Liver (tissue), 9 donors: ENCODE data around the gene RPL38. TPM values are rescaled to one million over a fixed set of nuclear protein-coding genes. Genes with fewer than 3 reads are reported as not detected.

Source experiments
- DNase-seq: peaks from one replicate; pipeline ENCODE4 v3.0.0-alpha.2; 2017; ENCODE audit warnings: low spot score
- H3K27ac ChIP-seq, 2 donors: one replicate each; pipeline ENCODE4 v1.7.0; 2013; ENCODE audit warnings: inconsistent platforms in 2 of 2, low read length in 2 of 2, control low read depth in 1 of 2, low read depth in 1 of 2, mild to moderate bottlenecking in 1 of 2
- H3K27me3 ChIP-seq, 4 donors: one replicate each; pipeline versions ENCODE4 v1.6.1 to v1.7.0; 2013; ENCODE audit warnings: low read length in 3 of 4, inconsistent platforms in 1 of 4, mild to moderate bottlenecking in 1 of 4, moderate library complexity in 1 of 4; ENCODE audit not compliant: control insufficient read depth in 4 of 4, insufficient read depth in 4 of 4
- H3K36me3 ChIP-seq, 4 donors: one replicate each; pipeline versions ENCODE4 v1.6.1 to v1.7.0; 2013; ENCODE audit warnings: low read length in 3 of 4, mild to moderate bottlenecking in 3 of 4, low read depth in 1 of 4, moderate library complexity in 1 of 4; ENCODE audit not compliant: control insufficient read depth in 4 of 4, insufficient read depth in 3 of 4
- H3K4me1 ChIP-seq, 4 donors: one replicate each; pipeline versions ENCODE4 v1.6.1 to v1.7.0; 2013; ENCODE audit warnings: low read length in 3 of 4, mild to moderate bottlenecking in 3 of 4, moderate library complexity in 1 of 4; ENCODE audit not compliant: control insufficient read depth in 4 of 4, insufficient read depth in 4 of 4
- H3K4me3 ChIP-seq, 3 donors: one replicate each; pipeline versions ENCODE4 v1.6.1 to v1.7.0; 2013; ENCODE audit warnings: low read length in 3 of 3, control low read depth in 1 of 3, low read depth in 1 of 3, mild to moderate bottlenecking in 1 of 3
- H3K9ac ChIP-seq, 2 donors: one replicate each; pipeline ENCODE4 v1.7.0; 2013; ENCODE audit warnings: low read length in 2 of 2, mild to moderate bottlenecking in 2 of 2, moderate library complexity in 2 of 2, control low read depth in 1 of 2, low read depth in 1 of 2
- H3K9me3 ChIP-seq, 4 donors: one replicate each; pipeline versions ENCODE4 v1.6.1 to v1.7.0; 2013; ENCODE audit warnings: low read length in 3 of 4; ENCODE audit not compliant: control insufficient read depth in 4 of 4
- EGR1 ChIP-seq, 2 donors: IDR thresholded peaks; 2 replicates each; pipeline ENCODE4 v1.6.1; 2016 to 2018; ENCODE audit warnings: antibody characterized with exemption in 2 of 2, low read depth in 2 of 2
- FOXA1 ChIP-seq: IDR thresholded peaks from 2 replicates; pipeline ENCODE4 v1.6.1; 2016; ENCODE audit warnings: antibody characterized with exemption
- FOXA2 ChIP-seq: IDR thresholded peaks from 2 replicates; pipeline ENCODE4 v1.6.1; 2016; ENCODE audit warnings: antibody characterized with exemption
- GABPA ChIP-seq, 2 donors: IDR thresholded peaks in 1 of 2; conservative IDR thresholded peaks in 1 of 2; 2 replicates each; pipeline ENCODE4 v1.6.1; 2016; ENCODE audit warnings: antibody characterized with exemption in 2 of 2, mild to moderate bottlenecking in 1 of 2, moderate library complexity in 1 of 2
- HNF4A ChIP-seq, 2 donors: conservative IDR thresholded peaks; 2 replicates each; pipeline ENCODE4 v1.6.1; 2016; ENCODE audit warnings: antibody characterized with exemption in 2 of 2, mild to moderate bottlenecking in 2 of 2
- HNF4G ChIP-seq: IDR thresholded peaks from 2 replicates; pipeline ENCODE4 v1.6.1; 2016; ENCODE audit warnings: antibody characterized with exemption
- JUND ChIP-seq, 2 donors: IDR thresholded peaks; 2 replicates each; pipeline ENCODE4 v1.6.1; 2016; ENCODE audit warnings: antibody characterized with exemption in 2 of 2
- NR2F2 ChIP-seq: IDR thresholded peaks from 2 replicates; pipeline ENCODE4 v1.6.1; 2016; ENCODE audit warnings: antibody characterized with exemption
- RXRA ChIP-seq, 2 donors: IDR thresholded peaks; 2 replicates each; pipeline ENCODE4 v1.6.1; 2017 to 2018; ENCODE audit warnings: antibody characterized with exemption in 2 of 2, mild to moderate bottlenecking in 1 of 2
- SP1 ChIP-seq: IDR thresholded peaks from 2 replicates; pipeline ENCODE4 v1.6.1; 2018; ENCODE audit warnings: antibody characterized with exemption, mild to moderate bottlenecking
- TAF1 ChIP-seq: conservative IDR thresholded peaks from 2 replicates; pipeline ENCODE4 v1.6.1; 2016; ENCODE audit warnings: antibody characterized with exemption, mild to moderate bottlenecking
- YY1 ChIP-seq: IDR thresholded peaks from 2 replicates; pipeline ENCODE4 v1.6.1; 2016; ENCODE audit warnings: antibody characterized with exemption, mild to moderate bottlenecking
- WGBS: extraction: QIAGEN DNeasy Blood & Tissue Kit; methylation state at CpG from one replicate; pipeline ENCODE4 v1.1.7; 2013; 5-methylcytosine and 5-hydroxymethylcytosine counted together
- polyA plus RNA-seq, 2 donors: library from polyadenylated mRNA; stranded (reverse) in 1 of 2; unstranded in 1 of 2; fragments of 200-250 nt in 1 of 2; fragments of >200 nt in 1 of 2; fragmentation: Nextera tagmentation in 1 of 2; extraction: Ambion mirVana in 1 of 2; gene quantifications; one replicate each; pipeline versions ENCODE4 v1.2.1 to v1.2.3, GENCODE V29; 2013 to 2015
- total RNA-seq, 2 donors: library from RNA; depleted of rRNA; stranded (reverse); fragments of >200 nt; gene quantifications; one replicate each; pipeline ENCODE4 v1.2.3, GENCODE V29; 2014
- TF ChIP-seq, protein P1 (sequence below): IDR thresholded peaks from 2 replicates; pipeline ENCODE4 v1.6.1; 2016; ENCODE audit warnings: antibody characterized with exemption
- TF ChIP-seq, protein P2 (sequence below): IDR thresholded peaks from 2 replicates; pipeline ENCODE4 v1.6.1; 2016; ENCODE audit warnings: antibody characterized with exemption
- TF ChIP-seq, protein P3 (sequence below): IDR thresholded peaks from 2 replicates; pipeline ENCODE4 v1.6.1; 2016; ENCODE audit warnings: antibody characterized with exemption
- TF ChIP-seq, protein P4 (sequence below): IDR thresholded peaks from 2 replicates; pipeline ENCODE4 v1.6.1; 2016; ENCODE audit warnings: antibody characterized with exemption, mild to moderate bottlenecking
- donor health status: healthy.
- donor health status: healthy.
- donor health status: healthy.
- donor health status: healthy.
- donor health status: healthy.

Gene RPL38
- total and polyA plus RNA-seq, 4 donors: 67.7 to 1,367 (median 455) TPM

DNA sequence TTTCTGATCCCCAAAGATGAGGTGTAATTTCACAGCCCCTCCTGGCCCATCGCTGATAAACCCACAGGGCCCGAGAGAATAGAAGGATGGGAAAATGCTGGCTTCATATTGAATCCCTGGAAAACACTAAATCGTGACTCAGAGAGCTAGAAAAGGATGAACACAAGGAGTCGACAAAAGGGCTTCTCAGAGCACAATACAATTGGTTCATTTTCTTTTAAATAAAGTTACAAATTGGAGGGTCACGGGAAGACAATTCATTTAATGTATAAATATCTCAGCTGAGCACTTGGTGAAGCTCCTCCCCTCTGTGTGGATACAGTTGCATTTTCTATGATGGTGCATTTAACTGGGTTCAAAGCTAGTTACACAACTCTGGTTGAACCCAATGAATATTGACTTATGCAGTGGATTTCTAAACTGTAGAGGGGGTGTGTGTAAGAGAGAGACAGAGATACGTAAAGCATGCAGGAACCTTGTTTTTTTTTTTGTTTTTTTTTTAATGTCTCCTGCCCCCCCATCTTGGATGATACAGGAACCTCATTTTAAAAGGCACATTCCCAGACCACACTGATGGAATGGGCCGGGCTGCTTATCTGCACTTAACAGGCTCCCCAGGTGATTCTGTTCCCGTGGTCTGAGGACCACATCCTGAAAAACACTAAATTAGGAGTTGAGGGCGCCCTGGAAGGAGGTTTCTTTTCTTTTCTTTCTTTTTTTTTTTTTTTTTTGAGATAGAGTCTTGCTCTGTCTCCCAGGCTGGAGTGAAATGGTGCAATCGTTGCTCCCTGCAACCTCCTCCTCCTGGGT lies 24.0 kb downstream of the RPL38 start:
- Histone ChIP-seq H3K27ac (no peak overlapping the region), H3K4me3 (no peak overlapping the region), H3K9ac (no peak overlapping the region), H3K36me3 (no peaks in the 10 kb centered on the region), H3K27me3 (no peaks in the 10 kb centered on the region), H3K4me1 (no peaks in the 10 kb centered on the region), H3K9me3 (no peaks in the 10 kb centered on the region)
- TF ChIP-seq, protein P1, sequence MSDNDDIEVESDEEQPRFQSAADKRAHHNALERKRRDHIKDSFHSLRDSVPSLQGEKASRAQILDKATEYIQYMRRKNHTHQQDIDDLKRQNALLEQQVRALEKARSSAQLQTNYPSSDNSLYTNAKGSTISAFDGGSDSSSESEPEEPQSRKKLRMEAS: no peak
- TF ChIP-seq SP1 (no peak), YY1 (no peak), JUND (IDR thresholded peaks at IDR 0.05) (no peak), EGR1 (IDR thresholded peaks at IDR 0.05; ENCODE audit: low read depth in 2 of 2) (no peak), NR2F2 (no peak), FOXA2 (no peak), HNF4A (conservative IDR thresholded peaks at IDR 0.05) (no peak), RXRA (IDR thresholded peaks at IDR 0.05) (no peak), FOXA1 (no peak), GABPA (IDR thresholded peaks at IDR 0.05 in 1 of 2, conservative IDR thresholded peaks at IDR 0.05 in 1 of 2) (no peak), HNF4G (no peak), TAF1 (no peak)
- TF ChIP-seq, protein P2, sequence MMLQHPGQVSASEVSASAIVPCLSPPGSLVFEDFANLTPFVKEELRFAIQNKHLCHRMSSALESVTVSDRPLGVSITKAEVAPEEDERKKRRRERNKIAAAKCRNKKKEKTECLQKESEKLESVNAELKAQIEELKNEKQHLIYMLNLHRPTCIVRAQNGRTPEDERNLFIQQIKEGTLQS: no peak
- TF ChIP-seq, protein P3, sequence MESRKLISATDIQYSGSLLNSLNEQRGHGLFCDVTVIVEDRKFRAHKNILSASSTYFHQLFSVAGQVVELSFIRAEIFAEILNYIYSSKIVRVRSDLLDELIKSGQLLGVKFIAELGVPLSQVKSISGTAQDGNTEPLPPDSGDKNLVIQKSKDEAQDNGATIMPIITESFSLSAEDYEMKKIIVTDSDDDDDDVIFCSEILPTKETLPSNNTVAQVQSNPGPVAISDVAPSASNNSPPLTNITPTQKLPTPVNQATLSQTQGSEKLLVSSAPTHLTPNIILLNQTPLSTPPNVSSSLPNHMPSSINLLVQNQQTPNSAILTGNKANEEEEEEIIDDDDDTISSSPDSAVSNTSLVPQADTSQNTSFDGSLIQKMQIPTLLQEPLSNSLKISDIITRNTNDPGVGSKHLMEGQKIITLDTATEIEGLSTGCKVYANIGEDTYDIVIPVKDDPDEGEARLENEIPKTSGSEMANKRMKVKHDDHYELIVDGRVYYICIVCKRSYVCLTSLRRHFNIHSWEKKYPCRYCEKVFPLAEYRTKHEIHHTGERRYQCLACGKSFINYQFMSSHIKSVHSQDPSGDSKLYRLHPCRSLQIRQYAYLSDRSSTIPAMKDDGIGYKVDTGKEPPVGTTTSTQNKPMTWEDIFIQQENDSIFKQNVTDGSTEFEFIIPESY: no peak
- TF ChIP-seq, protein P4, sequence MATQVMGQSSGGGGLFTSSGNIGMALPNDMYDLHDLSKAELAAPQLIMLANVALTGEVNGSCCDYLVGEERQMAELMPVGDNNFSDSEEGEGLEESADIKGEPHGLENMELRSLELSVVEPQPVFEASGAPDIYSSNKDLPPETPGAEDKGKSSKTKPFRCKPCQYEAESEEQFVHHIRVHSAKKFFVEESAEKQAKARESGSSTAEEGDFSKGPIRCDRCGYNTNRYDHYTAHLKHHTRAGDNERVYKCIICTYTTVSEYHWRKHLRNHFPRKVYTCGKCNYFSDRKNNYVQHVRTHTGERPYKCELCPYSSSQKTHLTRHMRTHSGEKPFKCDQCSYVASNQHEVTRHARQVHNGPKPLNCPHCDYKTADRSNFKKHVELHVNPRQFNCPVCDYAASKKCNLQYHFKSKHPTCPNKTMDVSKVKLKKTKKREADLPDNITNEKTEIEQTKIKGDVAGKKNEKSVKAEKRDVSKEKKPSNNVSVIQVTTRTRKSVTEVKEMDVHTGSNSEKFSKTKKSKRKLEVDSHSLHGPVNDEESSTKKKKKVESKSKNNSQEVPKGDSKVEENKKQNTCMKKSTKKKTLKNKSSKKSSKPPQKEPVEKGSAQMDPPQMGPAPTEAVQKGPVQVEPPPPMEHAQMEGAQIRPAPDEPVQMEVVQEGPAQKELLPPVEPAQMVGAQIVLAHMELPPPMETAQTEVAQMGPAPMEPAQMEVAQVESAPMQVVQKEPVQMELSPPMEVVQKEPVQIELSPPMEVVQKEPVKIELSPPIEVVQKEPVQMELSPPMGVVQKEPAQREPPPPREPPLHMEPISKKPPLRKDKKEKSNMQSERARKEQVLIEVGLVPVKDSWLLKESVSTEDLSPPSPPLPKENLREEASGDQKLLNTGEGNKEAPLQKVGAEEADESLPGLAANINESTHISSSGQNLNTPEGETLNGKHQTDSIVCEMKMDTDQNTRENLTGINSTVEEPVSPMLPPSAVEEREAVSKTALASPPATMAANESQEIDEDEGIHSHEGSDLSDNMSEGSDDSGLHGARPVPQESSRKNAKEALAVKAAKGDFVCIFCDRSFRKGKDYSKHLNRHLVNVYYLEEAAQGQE: no peak
- no peak for DNase-seq
- 84% methylated on average over 10 of the region's 10 CpGs for WGBS

DNA sequence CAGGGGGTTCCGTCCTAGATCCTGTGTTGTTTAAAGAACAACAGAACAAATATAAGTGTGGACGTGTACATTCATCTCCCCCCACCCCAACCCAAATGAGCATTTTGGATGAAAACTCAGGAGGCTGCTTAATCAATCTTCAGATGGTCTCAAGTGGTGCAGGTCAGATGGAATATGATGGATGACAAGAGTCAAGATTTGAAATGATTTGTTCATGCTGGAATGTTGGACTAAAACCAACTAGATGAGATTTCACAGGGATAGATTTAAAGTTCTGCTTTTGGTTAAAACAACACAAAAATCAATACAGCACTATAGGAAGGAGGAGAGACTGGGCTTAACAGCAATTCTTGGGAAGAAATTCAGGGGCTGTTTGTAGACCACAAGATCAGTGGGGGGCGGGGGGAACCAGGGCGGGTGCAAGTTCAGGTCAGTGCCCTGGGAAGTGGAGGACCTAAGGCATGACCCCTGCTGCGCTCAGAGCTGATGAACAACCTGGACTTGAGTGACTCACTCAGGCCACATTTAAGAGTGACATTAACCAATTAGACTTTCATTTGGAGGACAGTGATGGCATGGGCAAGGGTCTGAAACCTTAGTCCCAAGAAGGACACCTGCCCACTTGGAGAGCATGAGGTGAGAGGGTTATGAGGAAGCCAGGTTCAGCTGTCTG lies 25.0 kb downstream of the RPL38 start:
- Histone ChIP-seq H3K9ac (no peak overlapping the region), H3K4me1 (no peaks in the 10 kb centered on the region), H3K9me3 (no peaks in the 10 kb centered on the region), H3K4me3 (no peak overlapping the region), H3K27ac (no peak overlapping the region), H3K27me3 (no peaks in the 10 kb centered on the region), H3K36me3 (no peaks in the 10 kb centered on the region)
- WGBS: 63% methylated on average over 5 of the region's 5 CpGs
- no peak for DNase-seq
- no peak for TF ChIP-seq NR2F2
- no peak for TF ChIP-seq EGR1 (IDR thresholded peaks at IDR 0.05; ENCODE audit: low read depth in 2 of 2)
- TF ChIP-seq, protein P4: no peak
- no peak for TF ChIP-seq HNF4A (conservative IDR thresholded peaks at IDR 0.05)
- TF ChIP-seq, protein P1: no peak
- TF ChIP-seq, protein P2: no peak
- TF ChIP-seq GABPA (IDR thresholded peaks at IDR 0.05 in 1 of 2, conservative IDR thresholded peaks at IDR 0.05 in 1 of 2): no peak
- TF ChIP-seq TAF1: no peak
- no peak for TF ChIP-seq FOXA1
- TF ChIP-seq YY1: no peak
- no peak for TF ChIP-seq SP1
- no peak for TF ChIP-seq RXRA (IDR thresholded peaks at IDR 0.05)
- no peak for TF ChIP-seq JUND (IDR thresholded peaks at IDR 0.05)
- TF ChIP-seq, protein P3: no peak
